Measurements from ENCODE around the gene PAX3.

- TF ChIP-seq EZH2phosphoT487 (conservative IDR thresholded peaks at IDR 0.05; ENCODE audit: low read length) (no peak), CTCF (IDR thresholded peaks at IDR 0.05; ENCODE audit: insufficient read depth, low read length, poor library complexity, severe bottlenecking) (no peak)
Measured at GRCh38 chr2:222255090-222255489, 43.7 kb downstream of the PAX3 start.
